ENCODE data around the gene ADAMTS9.

ADAMTS9 gene

DNA sequence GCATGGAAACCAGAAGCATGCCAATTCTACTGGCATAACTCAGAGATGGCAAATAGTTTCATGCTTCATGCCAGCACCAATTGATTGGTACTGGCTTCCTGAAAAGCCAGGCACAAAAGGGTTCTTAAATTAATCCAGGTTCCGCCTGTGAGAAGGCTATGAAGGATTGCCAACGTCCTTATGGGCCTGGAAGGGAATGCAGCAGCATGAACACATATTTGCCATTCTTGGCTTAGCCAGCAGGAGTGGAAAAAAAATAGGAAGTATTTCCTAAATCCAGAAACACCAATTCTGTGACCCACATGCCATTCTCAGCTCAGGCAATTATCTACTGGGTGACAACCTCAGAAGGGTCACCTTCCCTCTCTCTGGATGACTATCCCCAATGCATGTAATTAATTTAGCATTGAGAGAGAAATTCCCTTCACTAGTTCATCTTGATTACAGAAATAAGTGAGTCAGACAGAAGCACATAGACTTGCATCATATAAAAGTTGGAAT lies 36.0 kb downstream of the ADAMTS9 start:
- no peak for DNase-seq (ENCODE audit: low read depth)

DNA sequence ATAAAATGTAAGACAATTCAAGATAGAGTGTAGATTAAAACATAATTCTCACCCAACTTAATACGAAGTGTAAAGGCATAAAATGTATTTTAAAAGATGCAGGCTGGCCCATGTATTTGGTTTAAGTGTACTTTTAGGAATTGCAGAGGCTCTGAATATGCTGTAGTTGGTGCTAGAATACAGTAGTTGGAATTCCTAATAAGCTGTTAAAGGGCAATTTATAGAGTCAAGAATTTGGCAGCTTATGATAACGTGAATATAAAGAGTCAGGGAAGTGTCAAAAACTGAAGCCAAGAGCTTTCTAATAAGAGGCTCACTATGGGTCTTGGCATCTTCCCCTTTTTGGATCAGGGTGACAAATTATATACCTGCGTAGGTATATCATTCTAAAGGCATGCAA lies 36.5 kb downstream of the ADAMTS9 start:
- no peak for DNase-seq (ENCODE audit: low read depth)

DNA sequence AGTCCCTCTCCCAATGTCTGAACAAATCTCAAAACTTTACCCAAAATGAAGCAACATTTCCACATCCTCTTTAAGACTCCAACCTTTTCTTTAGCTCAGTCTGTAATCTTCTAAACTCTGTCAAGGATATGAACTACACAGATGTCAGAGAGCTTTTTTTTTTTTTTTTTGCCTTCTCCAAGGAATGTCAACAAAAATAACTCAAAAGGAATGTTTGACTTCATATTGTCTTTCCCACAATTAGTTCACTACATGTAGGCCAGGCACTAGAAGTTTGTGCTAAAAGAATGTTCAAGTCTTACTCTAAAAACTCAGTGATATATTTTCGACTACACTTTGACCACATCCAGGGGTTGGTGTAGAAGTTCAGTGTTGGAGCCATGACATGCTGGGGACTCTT lies 37.1 kb downstream of the ADAMTS9 start:
- no peak for DNase-seq (ENCODE audit: low read depth)

DNA sequence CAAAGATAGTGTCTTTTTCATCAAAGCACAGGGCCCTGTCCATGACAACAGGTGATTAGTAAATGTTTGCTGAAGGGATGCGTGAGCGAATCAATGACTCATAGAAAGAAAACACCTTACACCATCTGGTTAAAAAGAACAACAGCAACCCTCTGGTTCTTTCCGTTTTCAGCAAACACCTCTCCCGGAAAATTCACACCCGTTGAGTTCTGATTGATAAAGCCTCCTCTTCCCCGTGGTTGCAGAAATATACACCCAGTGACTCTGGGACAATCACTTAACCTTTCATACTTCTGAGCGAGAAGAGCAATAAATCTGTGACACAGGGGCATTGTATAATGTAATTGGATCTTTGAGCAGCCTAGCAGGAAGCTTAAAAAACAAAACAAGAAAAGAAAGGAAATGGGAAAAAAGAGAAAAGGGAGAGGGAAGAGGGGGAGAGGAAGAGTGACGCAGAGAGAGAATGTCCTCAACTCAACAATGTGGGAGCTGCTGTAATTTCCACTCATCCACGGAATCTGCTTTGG lies 37.6 kb downstream of the ADAMTS9 start:
- DNase-seq (ENCODE audit: low read depth), result no peak

DNA sequence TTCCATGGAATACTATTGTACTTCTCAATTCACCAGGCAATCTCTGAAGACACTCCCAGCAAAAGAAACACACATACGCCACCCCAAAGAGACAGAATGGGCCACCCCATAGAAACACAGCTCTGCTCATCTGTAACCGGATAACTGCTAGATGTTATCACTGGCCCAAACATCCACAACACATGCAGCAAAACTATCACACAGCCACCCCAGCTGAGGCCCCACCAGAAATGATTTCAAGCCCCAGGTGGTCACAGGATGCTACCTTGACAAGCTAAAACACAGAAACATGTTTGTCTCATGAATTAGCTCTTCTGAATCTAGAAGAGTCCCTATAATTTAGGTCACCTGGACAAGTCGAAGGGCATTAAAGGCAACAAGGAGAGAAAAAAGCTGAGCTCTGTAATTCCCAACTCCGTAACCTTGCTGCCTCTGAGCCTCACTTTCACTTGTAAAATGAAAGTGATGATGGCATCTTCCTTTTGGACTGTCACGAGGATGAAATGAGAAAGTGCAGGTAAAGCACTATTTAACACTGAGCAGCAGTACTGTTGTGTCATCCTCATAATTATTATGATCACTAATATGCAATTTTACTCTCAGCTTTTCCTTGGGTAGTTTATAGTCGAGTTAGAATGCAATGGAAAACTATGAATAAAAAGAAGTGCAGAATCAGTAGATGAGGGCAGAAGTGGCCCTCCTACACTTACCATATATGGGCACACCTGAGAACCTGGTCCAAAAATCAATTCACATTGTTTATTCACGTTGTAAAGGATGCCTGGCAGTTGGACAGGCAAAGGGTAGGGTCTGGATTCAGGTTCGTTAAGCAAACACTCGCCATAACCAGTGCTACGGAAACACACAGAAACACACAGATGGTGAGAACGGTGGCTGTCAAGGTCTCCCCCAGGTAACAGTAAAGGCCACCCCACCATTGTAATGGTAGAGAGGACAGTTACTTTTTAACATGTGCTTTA lies 38.6 kb downstream of the ADAMTS9 start:
- DNase-seq (ENCODE audit: low read depth), result no peak

DNA sequence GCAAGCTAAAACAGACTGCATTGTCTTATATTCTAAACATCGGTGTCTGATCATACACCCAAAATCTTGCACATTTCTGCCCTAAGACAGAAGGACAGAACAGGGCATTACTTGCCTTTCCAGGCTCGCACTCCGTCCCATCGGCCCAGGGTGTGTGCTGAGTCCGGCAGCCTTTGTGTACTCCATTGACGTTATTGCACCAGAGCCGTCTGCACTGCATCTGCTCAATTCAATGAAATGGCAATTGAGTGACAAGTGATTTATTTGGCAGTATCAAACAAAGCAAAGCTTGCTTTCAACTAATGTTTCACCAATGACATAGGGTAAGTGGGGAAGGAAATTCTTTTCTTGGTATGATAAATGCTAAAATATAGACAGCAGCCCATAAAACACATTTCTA lies 40.0 kb downstream of the ADAMTS9 start:
- no peak for DNase-seq (ENCODE audit: low read depth)

DNA sequence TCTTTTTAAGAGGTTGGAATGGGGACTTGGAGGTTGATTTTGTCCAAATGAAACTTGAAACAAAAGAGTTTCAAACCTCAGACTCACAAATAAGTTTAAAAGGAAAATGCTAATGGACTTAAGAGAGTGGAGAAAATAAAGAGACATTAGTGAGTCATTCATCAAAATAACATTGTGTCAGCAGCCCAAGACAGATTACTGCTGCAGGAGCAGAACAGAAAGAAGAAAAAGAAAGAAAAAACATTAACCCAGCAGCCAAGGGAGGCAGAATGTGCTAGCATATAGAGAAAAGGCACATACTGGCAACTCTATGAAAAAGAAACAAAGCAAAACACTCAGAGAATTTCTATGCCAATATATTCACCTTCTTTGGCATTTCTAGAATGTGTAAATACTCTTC lies 42.6 kb downstream of the ADAMTS9 start:
- no peak for DNase-seq (ENCODE audit: low read depth)

DNA sequence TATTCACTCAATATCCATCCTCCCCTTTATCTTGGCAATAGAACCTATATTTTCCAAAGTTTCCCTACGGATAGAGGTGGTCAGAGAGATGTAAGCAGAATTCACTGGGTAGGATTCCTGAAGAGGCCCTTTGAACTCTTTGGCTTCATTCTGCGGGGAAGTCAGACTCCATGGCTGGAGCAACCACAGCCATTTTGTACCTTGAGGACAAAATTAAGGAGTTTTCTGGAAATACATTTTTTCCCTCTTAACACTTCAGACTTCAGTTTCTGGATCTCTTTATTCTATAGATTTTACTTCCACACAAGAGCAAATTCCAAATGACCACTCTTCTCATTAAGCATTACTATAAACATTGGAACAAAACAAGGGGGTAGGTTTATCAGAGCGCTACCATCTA lies 43.3 kb downstream of the ADAMTS9 start:
- no peak for DNase-seq (ENCODE audit: low read depth)

DNA sequence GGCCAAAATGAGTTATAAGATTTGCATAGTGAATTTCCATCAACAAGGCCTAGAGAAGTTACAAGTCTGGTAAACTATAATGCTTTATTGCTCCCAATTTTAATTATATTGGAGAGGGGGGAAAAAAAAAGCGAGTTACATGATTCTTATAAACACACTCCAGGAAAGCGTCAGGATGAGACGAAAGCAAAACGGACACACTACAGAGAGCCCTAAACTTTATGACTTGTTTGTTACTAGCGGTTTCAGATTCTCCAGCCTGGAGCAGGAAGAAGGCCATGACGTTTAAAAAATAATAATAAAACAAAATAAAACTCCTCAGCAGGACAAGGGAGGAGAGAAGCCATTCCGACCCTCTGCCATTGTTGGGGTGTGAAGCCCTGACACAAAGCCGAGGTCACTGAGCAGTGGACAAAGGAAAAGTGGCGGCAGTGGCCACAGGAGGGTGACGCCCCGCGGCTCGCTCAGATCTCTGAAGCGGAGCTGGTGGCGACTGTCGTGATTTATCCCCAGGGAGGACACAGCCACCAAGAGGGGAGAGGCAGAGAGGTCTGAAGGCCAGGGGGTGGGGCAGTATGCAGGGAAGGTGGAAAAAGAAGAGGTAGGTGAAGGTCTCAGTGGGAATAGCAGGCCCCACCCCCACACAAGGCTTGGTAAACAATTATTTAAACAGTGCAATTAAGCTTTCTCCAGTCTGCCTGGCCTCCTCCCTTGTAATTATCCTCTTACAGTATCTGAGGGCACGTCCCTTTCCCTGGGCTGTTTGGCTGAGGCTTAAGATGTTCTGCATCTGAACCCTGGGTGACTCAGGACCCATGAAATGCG lies 45.3 kb downstream of the ADAMTS9 start:
- no peak for DNase-seq (ENCODE audit: low read depth)

DNA sequence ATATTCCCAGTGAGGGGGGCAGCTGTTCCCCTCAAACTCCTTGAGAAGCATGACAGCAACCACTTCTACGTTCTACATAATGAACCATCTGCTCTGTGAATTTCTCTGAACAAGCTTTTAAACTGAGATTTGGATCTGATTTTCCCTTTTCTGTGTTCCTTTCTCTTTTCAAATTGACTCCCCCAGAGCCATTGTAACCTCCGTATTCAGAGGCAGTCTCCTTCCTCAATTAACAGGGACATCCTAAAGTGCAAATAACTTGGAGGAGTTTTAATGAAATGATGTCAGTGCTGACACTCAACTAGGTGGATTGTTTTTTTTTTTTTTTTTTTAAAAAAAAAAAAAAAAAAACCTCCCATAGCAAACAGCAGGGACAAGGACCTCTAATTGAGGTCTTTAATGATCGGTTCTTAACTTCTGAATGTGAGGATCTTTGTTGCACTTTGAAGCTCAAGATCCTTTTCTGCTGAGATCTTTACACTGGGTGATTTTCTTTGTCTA lies 48.8 kb downstream of the ADAMTS9 start:
- no peak for DNase-seq (ENCODE audit: low read depth)

DNA sequence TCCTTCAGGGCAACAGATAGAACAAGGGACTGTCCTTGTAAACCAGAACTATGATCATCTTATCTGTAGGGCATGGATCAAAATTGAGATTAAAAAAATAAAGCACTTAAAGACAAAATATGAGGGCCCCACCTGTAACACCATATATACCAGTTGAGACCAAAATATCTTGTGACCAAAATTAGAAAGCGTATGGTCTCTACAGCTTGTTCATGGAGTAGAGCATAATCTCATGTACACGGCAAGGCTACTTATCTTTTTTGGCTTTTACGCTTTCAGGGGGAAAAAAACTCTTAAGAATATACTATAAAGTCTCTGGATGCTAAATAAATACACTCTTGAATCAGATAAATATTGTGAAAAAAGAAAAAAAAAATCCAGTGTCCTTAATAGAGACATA lies 49.3 kb downstream of the ADAMTS9 start:
- DNase-seq (ENCODE audit: low read depth), result no peak

DNA sequence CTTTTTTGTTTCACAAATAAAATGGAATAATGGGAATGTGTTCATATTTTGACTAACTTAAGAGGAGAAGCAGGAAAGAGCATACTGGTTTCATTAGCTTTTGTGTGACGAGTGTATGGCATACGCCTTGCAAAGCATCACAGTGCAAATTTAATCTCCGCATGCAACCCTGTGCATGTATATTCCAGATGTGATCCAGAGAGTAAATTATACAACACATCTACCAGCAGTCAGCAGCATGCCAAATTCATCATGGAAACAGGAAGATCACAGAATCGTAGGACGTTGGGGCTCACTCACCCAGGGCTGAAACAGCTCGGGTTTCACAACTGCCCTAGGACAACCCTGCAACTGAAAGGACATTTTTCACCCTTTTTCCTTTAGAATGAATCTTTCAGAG lies 53.4 kb downstream of the ADAMTS9 start:
- DNase-seq (ENCODE audit: low read depth), result no peak

DNA sequence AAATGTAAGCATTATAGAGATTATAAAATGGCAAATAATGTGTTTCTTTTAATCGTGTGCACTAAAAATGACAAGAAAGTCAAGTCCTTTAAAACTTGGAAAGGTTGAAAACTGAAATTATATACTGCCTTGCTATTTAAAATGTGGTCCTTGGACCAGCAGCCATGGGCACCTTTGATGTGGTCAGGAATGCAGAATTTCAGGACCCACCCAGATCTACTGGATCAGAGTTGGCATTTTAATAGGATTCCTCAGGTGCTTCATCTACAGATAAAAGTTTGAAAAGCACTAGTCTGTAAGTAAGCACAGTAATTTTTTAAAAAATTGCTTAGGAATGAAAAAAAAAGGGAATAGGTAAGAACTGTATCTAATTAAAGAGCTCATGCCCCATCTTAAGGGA lies 55.8 kb downstream of the ADAMTS9 start:
- DNase-seq (ENCODE audit: low read depth), result no peak

DNA sequence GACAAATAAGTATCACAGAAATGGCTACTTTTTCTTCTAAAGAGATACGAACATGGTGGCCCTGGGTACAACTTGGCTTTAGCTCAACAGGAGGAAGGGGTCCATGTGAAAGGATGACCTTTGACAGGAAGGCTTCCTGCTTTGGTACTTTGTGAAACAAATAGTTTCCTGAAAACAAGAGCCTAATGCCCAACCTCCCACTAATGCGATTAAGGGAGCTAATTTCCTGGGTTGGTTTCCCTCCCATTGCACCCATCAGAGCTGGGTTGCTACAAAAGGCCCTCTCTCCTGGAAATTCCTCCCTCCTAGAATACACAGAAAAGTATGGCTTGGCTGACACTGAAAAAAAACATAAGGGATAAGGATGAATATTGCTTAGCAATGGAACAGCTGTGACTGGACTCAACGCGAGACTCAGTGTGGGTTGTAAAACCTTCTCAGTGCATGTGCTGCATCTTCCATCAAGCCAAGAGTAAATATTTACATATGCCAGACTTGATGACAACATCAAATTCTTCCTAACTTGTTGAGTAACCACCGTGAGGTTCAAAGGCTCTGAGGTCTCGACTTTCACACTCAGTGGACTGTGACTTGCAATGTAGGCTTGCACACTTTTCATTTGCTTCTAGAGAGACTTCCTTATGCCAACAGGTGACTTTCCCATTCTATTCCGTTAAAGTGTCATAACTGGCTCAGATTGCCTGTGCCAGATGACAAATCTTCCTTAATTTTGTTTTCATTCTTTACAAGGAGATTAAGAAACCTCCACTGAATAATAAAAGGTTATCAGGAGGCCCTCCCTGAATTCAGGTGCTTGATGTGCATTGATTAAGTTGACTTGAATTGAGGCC lies 60.1 kb downstream of the ADAMTS9 start:
- DNase-seq (ENCODE audit: low read depth), result no peak

DNA sequence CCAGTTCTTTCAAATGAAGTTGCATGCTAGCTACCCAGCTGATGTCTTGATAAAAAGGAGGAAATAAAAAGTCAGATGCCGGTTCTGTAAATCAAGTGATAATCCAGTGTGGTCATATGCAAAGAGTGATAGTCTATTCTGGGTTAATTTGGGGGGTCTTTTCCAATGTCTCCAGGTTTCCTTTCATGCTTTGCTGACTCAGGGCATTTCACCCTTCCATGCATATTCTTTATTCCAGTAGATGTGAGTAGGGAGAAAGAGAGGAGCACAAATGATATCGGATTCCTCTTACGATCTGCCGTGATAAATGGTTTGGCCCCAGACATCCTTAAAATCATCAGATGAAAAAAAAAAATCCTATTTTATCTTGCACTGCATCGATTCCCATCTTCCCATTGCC lies 60.8 kb downstream of the ADAMTS9 start:
- DNase-seq (ENCODE audit: low read depth), result no peak

DNA sequence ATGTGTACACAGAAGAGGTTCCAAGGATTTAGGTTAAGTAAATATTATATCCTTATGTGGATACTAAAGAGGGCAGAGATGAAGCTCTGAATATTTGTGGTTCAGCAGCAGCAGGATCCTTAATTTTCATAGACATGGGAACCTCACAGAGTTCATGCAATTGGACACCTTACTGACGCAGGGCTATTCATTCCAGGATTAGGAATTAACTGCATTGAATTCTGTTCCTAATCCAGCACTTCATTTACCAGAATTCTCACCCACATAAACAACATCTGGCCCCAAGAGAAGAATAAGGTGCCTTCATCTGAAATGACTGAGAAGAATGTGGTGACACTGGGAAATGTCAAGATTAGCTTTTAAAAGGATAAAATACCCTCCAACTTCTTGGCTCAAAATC lies 62.4 kb downstream of the ADAMTS9 start:
- no peak for DNase-seq (ENCODE audit: low read depth)

DNA sequence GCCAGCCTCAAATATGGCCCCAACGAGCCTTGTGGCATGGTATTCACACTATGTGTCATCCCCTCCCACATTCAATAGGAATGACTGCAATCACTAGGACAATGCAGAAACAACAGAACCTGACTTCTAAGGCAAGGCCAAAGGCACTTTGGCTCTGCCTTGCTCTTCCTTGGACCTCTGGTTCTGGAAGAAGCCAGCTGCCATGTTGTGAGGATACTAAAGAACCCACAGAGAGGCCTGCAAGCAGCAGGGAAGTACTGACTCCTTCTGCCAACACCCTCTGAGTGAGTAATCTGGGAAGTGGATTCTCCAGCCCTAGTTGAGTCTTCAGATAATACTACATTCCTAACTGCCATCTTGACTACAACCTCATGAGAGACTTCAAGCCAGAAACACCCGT lies 64.7 kb downstream of the ADAMTS9 start:
- no peak for DNase-seq (ENCODE audit: low read depth)

DNA sequence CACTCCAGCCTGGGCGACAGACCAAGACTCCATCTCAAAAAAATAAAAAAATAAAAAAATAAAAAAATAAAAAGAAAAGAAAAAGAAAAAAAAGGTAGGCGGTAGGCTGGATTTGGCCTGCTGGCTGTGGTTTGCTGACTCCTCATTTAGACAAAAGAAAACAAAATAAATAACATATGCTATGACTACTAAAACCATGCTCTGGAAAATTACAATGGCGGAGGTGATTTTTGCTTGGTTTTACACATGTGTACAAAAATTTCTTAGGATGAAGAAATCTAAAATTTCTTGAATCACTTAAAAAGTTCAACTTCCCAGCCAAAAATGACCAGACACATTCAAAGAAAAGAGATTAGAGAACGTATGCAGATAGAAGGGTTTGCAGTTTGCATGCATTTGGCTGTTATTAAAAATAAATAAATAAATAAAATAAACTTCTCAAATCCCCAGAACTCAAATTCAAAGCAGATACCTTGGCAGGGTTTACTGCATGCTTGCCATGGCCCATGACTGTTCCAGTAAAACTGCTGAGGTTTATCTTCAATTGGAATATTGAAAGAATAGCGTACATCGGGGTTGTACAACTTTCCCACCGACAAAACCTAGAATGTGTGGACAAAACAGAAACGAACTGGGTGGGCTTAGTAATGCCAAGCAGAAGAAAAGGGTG lies 65.9 kb downstream of the ADAMTS9 start:
- DNase-seq (ENCODE audit: low read depth), result no peak

DNA sequence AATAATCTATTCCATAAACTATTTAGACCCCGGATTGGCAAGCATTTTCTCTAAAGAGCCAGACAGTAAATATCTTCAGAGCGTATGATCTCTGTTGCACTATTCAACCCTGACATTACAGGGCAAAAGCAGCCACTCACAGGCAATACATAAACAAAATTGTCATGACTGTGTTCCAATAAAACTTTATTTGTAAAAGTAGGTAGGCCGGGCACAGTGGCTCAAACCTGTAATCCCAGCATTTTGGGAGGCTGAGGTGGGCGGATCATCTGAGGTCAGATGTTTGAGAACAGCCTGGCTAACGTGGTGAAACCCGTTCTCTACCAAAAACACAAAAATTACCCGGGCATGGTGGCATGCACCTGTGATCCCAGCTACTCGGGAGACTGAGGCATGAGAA lies 66.5 kb downstream of the ADAMTS9 start:
- no peak for DNase-seq (ENCODE audit: low read depth)

DNA sequence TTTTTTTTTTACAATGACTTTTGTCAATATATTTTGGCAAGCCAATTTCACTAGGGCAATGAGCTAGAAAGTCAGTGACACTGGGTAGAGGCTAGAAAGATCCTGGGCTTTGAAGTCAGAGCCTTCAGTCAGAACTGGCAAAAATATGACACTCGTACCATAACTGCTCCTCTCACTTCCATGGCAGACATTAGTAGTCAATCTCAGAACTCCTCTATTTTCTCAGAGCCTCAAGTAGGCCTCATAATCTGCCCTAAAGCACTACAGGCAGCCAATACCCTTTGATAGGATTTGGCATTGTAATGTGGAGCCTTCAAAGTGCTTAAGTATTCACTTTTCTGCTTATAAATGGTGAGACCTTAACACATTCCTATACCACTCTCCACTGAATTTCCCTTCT lies 67.8 kb downstream of the ADAMTS9 start:
- DNase-seq (ENCODE audit: low read depth), result no peak

DNA sequence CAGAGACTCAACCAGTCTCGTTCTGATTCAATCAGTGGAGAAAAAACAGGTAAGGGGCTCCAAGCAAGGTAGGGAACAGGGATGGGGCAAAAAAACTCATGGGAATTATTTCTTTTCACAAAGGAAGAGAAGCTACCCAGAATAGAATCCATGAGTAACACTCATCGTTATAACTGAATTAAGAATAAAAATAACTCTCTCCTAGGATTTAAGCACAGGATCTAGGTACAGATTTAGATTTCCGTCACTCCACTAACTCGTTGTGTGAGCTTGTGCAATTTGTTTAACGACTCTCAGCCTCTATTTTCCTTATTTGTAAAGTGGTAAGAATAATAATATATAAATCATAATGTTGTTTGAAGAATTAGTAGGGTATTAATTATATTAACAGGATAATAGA lies 68.6 kb downstream of the ADAMTS9 start:
- no peak for DNase-seq (ENCODE audit: low read depth)

Measured in stimulated activated CD8-positive, alpha-beta memory T cell treated with anti-CD3 and anti-CD28 coated beads, Interleukin-12 subunit alpha, Interleukin-12 subunit beta, amount 100 ng/mL, for 1 hour (primary cell).